ENCODE results near the gene FAM234B.

Gene FAM234B

GRCh38 chr12:13044002-13044905 is at the start of gene FAM234B:
Gene FAM234B, plus strand, starts transcription at chr12:13044381. Its CDS starts 23 bp downstream, at chr12:13044404.
- DNase-seq (ENCODE audit: low spot score): peak; percentile 51

- DNase-seq (ENCODE audit: low spot score): no peak
Observed at GRCh38 chr12:12995088-12995487, 49.1 kb upstream of the FAM234B start.

GRCh38 chr12:12996209-12996608 is 48.0 kb upstream of the FAM234B start:
- no peak for DNase-seq (ENCODE audit: low spot score)

- DNase-seq (ENCODE audit: low spot score): no peak
Observed at GRCh38 chr12:12997156-12997555, 47.0 kb upstream of the FAM234B start.

- DNase-seq (ENCODE audit: low spot score): no peak
Observed at GRCh38 chr12:12997734-12998133, 46.4 kb upstream of the FAM234B start.

- no peak for DNase-seq (ENCODE audit: low spot score)
Observed at GRCh38 chr12:12998248-12998647, 45.9 kb upstream of the FAM234B start.

GRCh38 chr12:12999271-12999958 is 44.8 kb upstream of the FAM234B start:
- peak; percentile 66 for DNase-seq (ENCODE audit: low spot score)

- DNase-seq (ENCODE audit: low spot score): peak; percentile 90
Observed at GRCh38 chr12:12999959-13000615, 44.1 kb upstream of the FAM234B start, which contains the start of gene HEBP1. Gene HEBP1, minus strand, starts transcription at chr12:13000265. Its CDS starts 151 bp downstream, at chr12:13000114.

GRCh38 chr12:13000616-13000924 is 43.6 kb upstream of the FAM234B start:
- peak; percentile 55 for DNase-seq (ENCODE audit: low spot score)

GRCh38 chr12:13000925-13001774 is 43.0 kb upstream of the FAM234B start:
- peak; percentile 62 for DNase-seq (ENCODE audit: low spot score)

GRCh38 chr12:13001775-13002040 is 42.5 kb upstream of the FAM234B start:
- DNase-seq (ENCODE audit: low spot score): no peak

GRCh38 chr12:13002301-13003097 is 41.7 kb upstream of the FAM234B start:
- no peak for DNase-seq (ENCODE audit: low spot score)

- DNase-seq (ENCODE audit: low spot score): no peak
Observed at GRCh38 chr12:13004361-13004760, 39.8 kb upstream of the FAM234B start.

GRCh38 chr12:13004986-13005385 is 39.2 kb upstream of the FAM234B start:
- no peak for DNase-seq (ENCODE audit: low spot score)

- no peak for DNase-seq (ENCODE audit: low spot score)
Observed at GRCh38 chr12:13005649-13006048, 38.5 kb upstream of the FAM234B start.

- DNase-seq (ENCODE audit: low spot score): no peak
Observed at GRCh38 chr12:13007496-13008233, 36.5 kb upstream of the FAM234B start.

- DNase-seq (ENCODE audit: low spot score): no peak
Observed at GRCh38 chr12:13008741-13009380, 35.3 kb upstream of the FAM234B start.

- DNase-seq (ENCODE audit: low spot score): no peak
Observed at GRCh38 chr12:13011098-13011497, 33.1 kb upstream of the FAM234B start.

GRCh38 chr12:13022851-13023271 is 21.3 kb upstream of the FAM234B start:
- no peak for DNase-seq (ENCODE audit: low spot score)
